ENCODE measurements around the gene PADI1. TPM values are rescaled to one million over a fixed set of nuclear protein-coding genes. Genes with fewer than 3 reads are reported as not detected.
A peak's percentile ranks its signal among the peaks of the same experiment; 100 is the strongest.

The PADI1 gene
- polyA plus RNA-seq, 1 experiment = not detected

- TF ChIP-seq, protein P1, sequence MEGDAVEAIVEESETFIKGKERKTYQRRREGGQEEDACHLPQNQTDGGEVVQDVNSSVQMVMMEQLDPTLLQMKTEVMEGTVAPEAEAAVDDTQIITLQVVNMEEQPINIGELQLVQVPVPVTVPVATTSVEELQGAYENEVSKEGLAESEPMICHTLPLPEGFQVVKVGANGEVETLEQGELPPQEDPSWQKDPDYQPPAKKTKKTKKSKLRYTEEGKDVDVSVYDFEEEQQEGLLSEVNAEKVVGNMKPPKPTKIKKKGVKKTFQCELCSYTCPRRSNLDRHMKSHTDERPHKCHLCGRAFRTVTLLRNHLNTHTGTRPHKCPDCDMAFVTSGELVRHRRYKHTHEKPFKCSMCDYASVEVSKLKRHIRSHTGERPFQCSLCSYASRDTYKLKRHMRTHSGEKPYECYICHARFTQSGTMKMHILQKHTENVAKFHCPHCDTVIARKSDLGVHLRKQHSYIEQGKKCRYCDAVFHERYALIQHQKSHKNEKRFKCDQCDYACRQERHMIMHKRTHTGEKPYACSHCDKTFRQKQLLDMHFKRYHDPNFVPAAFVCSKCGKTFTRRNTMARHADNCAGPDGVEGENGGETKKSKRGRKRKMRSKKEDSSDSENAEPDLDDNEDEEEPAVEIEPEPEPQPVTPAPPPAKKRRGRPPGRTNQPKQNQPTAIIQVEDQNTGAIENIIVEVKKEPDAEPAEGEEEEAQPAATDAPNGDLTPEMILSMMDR (IDR thresholded peaks at IDR 0.05; ENCODE audit: low read depth, low read length) = no peak
- ChIA-PET CTCF (interaction anchor here (0.8 kb wide), 1 partner anchor 64 kb away, joined by 4 read pairs; no protein-coding TSS in a partner anchor), POLR2A (interaction anchor here (0.7 to 1.7 kb wide), 3 partner anchors 18 to 47 kb away, joined by 3 to 4 read pairs (median 3); no protein-coding TSS in a partner anchor)
- DNase-seq (ENCODE audit: low read depth, low spot score) = no peak
- Histone ChIP-seq H3K9me3 (ENCODE audit: control insufficient read depth, insufficient read depth, low read length) (no peaks in the 10 kb centered on the region; the same call in 1 of the 2 replicates), H3K4me3 (ENCODE audit: low read depth, low read length) (no peak overlapping the region), H3K27ac (ENCODE audit: low read depth, low read length) (peak overlapping the region; percentile 95), H3K27me3 (ENCODE audit: control insufficient read depth, insufficient read depth, low read length) (peaks cover 3% of the 10 kb centered on the region)
Observed at GRCh38 chr1:17188889-17189631, 15.9 kb upstream of the PADI1 start.

DNA sequence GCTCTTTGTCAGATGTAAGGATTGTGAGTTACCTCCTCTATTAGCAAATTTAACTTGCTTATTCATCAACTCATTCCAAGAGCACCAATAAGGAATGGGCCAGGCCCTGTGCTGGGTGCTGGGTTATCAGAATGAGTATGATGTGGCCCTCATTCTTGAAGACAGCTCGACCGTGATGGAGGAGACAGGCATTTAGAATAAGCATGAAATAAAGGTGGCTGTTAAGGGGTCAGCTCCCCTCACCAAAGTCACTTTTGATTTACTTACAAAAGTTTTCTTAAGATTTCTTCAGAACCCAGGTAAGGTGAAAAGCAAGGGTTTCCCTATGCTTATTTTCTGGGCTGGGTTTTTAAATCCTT is 15.3 kb upstream of the PADI1 start:
- no peak for DNase-seq (ENCODE audit: low read depth, low spot score)
- peaks cover 3% of the 10 kb centered on the region for H3K27me3 ChIP-seq (ENCODE audit: control insufficient read depth, insufficient read depth, low read length)
- H3K9me3 ChIP-seq (ENCODE audit: control insufficient read depth, insufficient read depth, low read length) = no peaks in the 10 kb centered on the region; the same call in 1 of the 2 replicates
- H3K4me3 ChIP-seq (ENCODE audit: low read depth, low read length) = no peak overlapping the region
- ChIA-PET CTCF (interaction anchor here (0.8 kb wide), 1 partner anchor 64 kb away, joined by 4 read pairs; no protein-coding TSS in a partner anchor), POLR2A (interaction anchor here (0.7 to 1.7 kb wide), 3 partner anchors 19 to 46 kb away, joined by 3 to 4 read pairs (median 3); no protein-coding TSS in a partner anchor)
- TF ChIP-seq, protein P1 (IDR thresholded peaks at IDR 0.05; ENCODE audit: low read depth, low read length) = no peak
- H3K27ac ChIP-seq (ENCODE audit: low read depth, low read length) = peak overlapping the region; percentile 95

DNA sequence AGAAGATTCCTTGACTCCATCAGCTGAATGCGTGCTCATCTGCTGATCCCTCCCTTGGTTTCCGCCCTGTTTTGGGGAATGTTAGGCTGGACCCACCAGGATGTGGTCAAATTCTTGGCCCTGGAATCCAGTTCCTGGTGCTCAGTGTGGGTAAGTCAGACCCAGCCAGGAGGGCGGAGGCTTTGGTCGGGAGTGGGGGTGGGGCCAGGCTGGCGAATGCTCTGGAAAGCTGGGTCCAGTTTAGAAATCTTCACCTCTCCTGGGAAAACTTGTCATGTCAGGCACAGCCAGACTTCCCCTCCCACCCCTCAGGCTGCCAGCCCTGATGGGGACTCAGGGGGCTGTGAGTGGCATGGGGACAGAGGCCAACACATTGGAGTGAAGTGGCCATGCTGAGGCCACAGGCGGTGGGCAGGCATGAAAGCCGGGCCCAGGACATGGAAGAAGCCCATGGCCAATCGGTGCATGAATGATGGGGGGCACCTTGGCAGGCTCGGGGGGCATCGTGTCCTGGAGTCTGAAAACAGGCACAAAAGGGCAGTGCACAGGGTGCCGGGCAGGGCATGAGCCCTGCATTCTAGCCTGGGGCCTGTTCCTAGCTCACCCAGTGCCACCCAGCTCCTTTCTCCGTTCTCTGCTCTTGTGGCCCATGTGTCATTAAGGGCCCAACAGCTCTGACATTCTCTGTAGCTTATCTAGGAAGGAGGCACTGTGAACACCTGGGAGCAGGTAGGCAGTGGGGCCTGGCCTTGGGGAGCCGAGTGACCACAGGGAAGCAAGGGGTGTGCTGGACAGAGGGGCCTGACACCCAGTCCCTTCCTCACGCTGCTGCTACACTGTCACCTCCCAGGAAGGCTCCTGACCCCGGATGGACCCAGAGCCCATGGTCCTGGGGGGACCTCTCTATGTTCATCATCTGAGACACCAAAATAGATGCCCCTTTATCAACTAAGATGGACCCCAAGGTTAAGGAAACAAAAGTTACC is 14.6 kb upstream of the PADI1 start:
- TF ChIP-seq, protein P1 (IDR thresholded peaks at IDR 0.05; ENCODE audit: low read depth, low read length) = no peak
- H3K9me3 ChIP-seq (ENCODE audit: control insufficient read depth, insufficient read depth, low read length) = no peaks in the 10 kb centered on the region; the same call in 1 of the 2 replicates
- POLR2A ChIA-PET = interaction anchor here (0.7 to 1.7 kb wide), 3 partner anchors 19 to 45 kb away, joined by 3 to 4 read pairs (median 3); no protein-coding TSS in a partner anchor
- CTCF ChIA-PET = interaction anchor here (0.8 kb wide), 1 partner anchor 65 kb away, joined by 4 read pairs; no protein-coding TSS in a partner anchor
- H3K27ac ChIP-seq (ENCODE audit: low read depth, low read length) = peak overlapping the region; percentile 95
- no peak overlapping the region for H3K4me3 ChIP-seq (ENCODE audit: low read depth, low read length)
- DNase-seq (ENCODE audit: low read depth, low spot score) = peak; percentile 85
- no peaks in the 10 kb centered on the region for H3K27me3 ChIP-seq (ENCODE audit: control insufficient read depth, insufficient read depth, low read length)

- TF ChIP-seq, protein P1 (IDR thresholded peaks at IDR 0.05; ENCODE audit: low read depth, low read length) = no peak
- no peak overlapping the region for H3K4me3 ChIP-seq (ENCODE audit: low read depth, low read length)
- H3K27me3 ChIP-seq (ENCODE audit: control insufficient read depth, insufficient read depth, low read length) = no peaks in the 10 kb centered on the region
- H3K9me3 ChIP-seq (ENCODE audit: control insufficient read depth, insufficient read depth, low read length) = no peaks in the 10 kb centered on the region; the same call in 1 of the 2 replicates
- H3K27ac ChIP-seq (ENCODE audit: low read depth, low read length) = no peak overlapping the region
- no peak for DNase-seq (ENCODE audit: low read depth, low spot score)
- ChIA-PET POLR2A (no interaction called here), CTCF (no interaction called here)
Observed at GRCh38 chr1:17191990-17192242, 13.0 kb upstream of the PADI1 start.

All from AG04450 (cell line).